ENCODE measurements around the gene IMPA2.

Gene IMPA2

GRCh38 chr18:12021077-12021476, 39.8 kb downstream of the IMPA2 start:
- Histone ChIP-seq H3K9me3 (ENCODE audit: control insufficient read depth, low read length) (no peaks in the 10 kb centered on the region), H3K9ac (ENCODE audit: low read length) (no peak overlapping the region), H3K36me3 (ENCODE audit: control insufficient read depth, insufficient read depth, low read length, severe bottlenecking) (peaks cover 8% of the 10 kb centered on the region), H3K27me3 (replicated peaks; ENCODE audit: control insufficient read depth, insufficient read depth, low read length) (no peaks in the 10 kb centered on the region), H3K4me1 (ENCODE audit: control insufficient read depth, insufficient read depth, low read length) (peaks cover 6% of the 10 kb centered on the region), H3K4me3 (ENCODE audit: low read length) (no peak overlapping the region)
- no peak for DNase-seq (ENCODE audit: low read depth)

GRCh38 chr18:12021596-12021995, 40.3 kb downstream of the IMPA2 start:
- H3K27me3 ChIP-seq (replicated peaks; ENCODE audit: control insufficient read depth, insufficient read depth, low read length), result no peaks in the 10 kb centered on the region
- peaks cover 3% of the 10 kb centered on the region for H3K4me1 ChIP-seq (ENCODE audit: control insufficient read depth, insufficient read depth, low read length)
- no peak for DNase-seq (ENCODE audit: low read depth)
- H3K4me3 ChIP-seq (ENCODE audit: low read length), result no peak overlapping the region
- no peak overlapping the region for H3K9ac ChIP-seq (ENCODE audit: low read length)
- no peaks in the 10 kb centered on the region for H3K9me3 ChIP-seq (ENCODE audit: control insufficient read depth, low read length)
- H3K36me3 ChIP-seq (ENCODE audit: control insufficient read depth, insufficient read depth, low read length, severe bottlenecking), result peaks cover 8% of the 10 kb centered on the region

GRCh38 chr18:12023375-12023774, 42.1 kb downstream of the IMPA2 start:
- Histone ChIP-seq H3K27me3 (replicated peaks; ENCODE audit: control insufficient read depth, insufficient read depth, low read length) (no peaks in the 10 kb centered on the region), H3K36me3 (ENCODE audit: control insufficient read depth, insufficient read depth, low read length, severe bottlenecking) (peaks cover 8% of the 10 kb centered on the region), H3K4me3 (ENCODE audit: low read length) (no peak overlapping the region), H3K4me1 (ENCODE audit: control insufficient read depth, insufficient read depth, low read length) (peaks cover 7% of the 10 kb centered on the region), H3K9ac (ENCODE audit: low read length) (no peak overlapping the region), H3K9me3 (ENCODE audit: control insufficient read depth, low read length) (no peaks in the 10 kb centered on the region)
- DNase-seq (ENCODE audit: low read depth), result no peak

GRCh38 chr18:12026562-12026961, 45.3 kb downstream of the IMPA2 start:
- Histone ChIP-seq H3K27me3 (replicated peaks; ENCODE audit: control insufficient read depth, insufficient read depth, low read length) (no peaks in the 10 kb centered on the region), H3K9me3 (ENCODE audit: control insufficient read depth, low read length) (no peaks in the 10 kb centered on the region), H3K9ac (ENCODE audit: low read length) (no peak overlapping the region), H3K36me3 (ENCODE audit: control insufficient read depth, insufficient read depth, low read length, severe bottlenecking) (peaks cover 6% of the 10 kb centered on the region), H3K4me3 (ENCODE audit: low read length) (no peak overlapping the region), H3K4me1 (ENCODE audit: control insufficient read depth, insufficient read depth, low read length) (peaks cover 10% of the 10 kb centered on the region)
- no peak for DNase-seq (ENCODE audit: low read depth)

GRCh38 chr18:12027046-12027445, 45.7 kb downstream of the IMPA2 start:
- no peak overlapping the region for H3K4me3 ChIP-seq (ENCODE audit: low read length)
- H3K36me3 ChIP-seq (ENCODE audit: control insufficient read depth, insufficient read depth, low read length, severe bottlenecking), result peaks cover 3% of the 10 kb centered on the region
- no peak overlapping the region for H3K9ac ChIP-seq (ENCODE audit: low read length)
- no peak for DNase-seq (ENCODE audit: low read depth)
- peaks cover 14% of the 10 kb centered on the region for H3K4me1 ChIP-seq (ENCODE audit: control insufficient read depth, insufficient read depth, low read length)
- H3K27me3 ChIP-seq (replicated peaks; ENCODE audit: control insufficient read depth, insufficient read depth, low read length), result no peaks in the 10 kb centered on the region
- H3K9me3 ChIP-seq (ENCODE audit: control insufficient read depth, low read length), result no peaks in the 10 kb centered on the region

GRCh38 chr18:12027480-12027879, 46.2 kb downstream of the IMPA2 start:
- DNase-seq (ENCODE audit: low read depth), result no peak
- Histone ChIP-seq H3K4me1 (ENCODE audit: control insufficient read depth, insufficient read depth, low read length) (peaks cover 18% of the 10 kb centered on the region), H3K4me3 (ENCODE audit: low read length) (no peak overlapping the region), H3K36me3 (ENCODE audit: control insufficient read depth, insufficient read depth, low read length, severe bottlenecking) (peaks cover 3% of the 10 kb centered on the region), H3K9me3 (ENCODE audit: control insufficient read depth, low read length) (no peaks in the 10 kb centered on the region), H3K27me3 (replicated peaks; ENCODE audit: control insufficient read depth, insufficient read depth, low read length) (no peaks in the 10 kb centered on the region), H3K9ac (ENCODE audit: low read length) (no peak overlapping the region)

- peaks cover 24% of the 10 kb centered on the region for H3K4me1 ChIP-seq (ENCODE audit: control insufficient read depth, insufficient read depth, low read length)
- H3K9me3 ChIP-seq (ENCODE audit: control insufficient read depth, low read length), result no peaks in the 10 kb centered on the region
- H3K9ac ChIP-seq (ENCODE audit: low read length), result no peak overlapping the region
- DNase-seq (ENCODE audit: low read depth), result no peak
- no peaks in the 10 kb centered on the region for H3K27me3 ChIP-seq (replicated peaks; ENCODE audit: control insufficient read depth, insufficient read depth, low read length)
- H3K36me3 ChIP-seq (ENCODE audit: control insufficient read depth, insufficient read depth, low read length, severe bottlenecking), result peaks cover 3% of the 10 kb centered on the region
- no peak overlapping the region for H3K4me3 ChIP-seq (ENCODE audit: low read length)
Measured at GRCh38 chr18:12028040-12028628, 46.8 kb downstream of the IMPA2 start.

GRCh38 chr18:12028674-12029073, 47.4 kb downstream of the IMPA2 start:
- H3K4me3 ChIP-seq (ENCODE audit: low read length), result no peak overlapping the region
- no peaks in the 10 kb centered on the region for H3K27me3 ChIP-seq (replicated peaks; ENCODE audit: control insufficient read depth, insufficient read depth, low read length)
- DNase-seq (ENCODE audit: low read depth), result no peak
- H3K9ac ChIP-seq (ENCODE audit: low read length), result no peak overlapping the region
- peaks cover 3% of the 10 kb centered on the region for H3K36me3 ChIP-seq (ENCODE audit: control insufficient read depth, insufficient read depth, low read length, severe bottlenecking)
- no peaks in the 10 kb centered on the region for H3K9me3 ChIP-seq (ENCODE audit: control insufficient read depth, low read length)
- peaks cover 29% of the 10 kb centered on the region for H3K4me1 ChIP-seq (ENCODE audit: control insufficient read depth, insufficient read depth, low read length)

GRCh38 chr18:12029786-12030584, 48.7 kb downstream of the IMPA2 start:
- Histone ChIP-seq H3K27me3 (replicated peaks; ENCODE audit: control insufficient read depth, insufficient read depth, low read length) (no peaks in the 10 kb centered on the region), H3K36me3 (ENCODE audit: control insufficient read depth, insufficient read depth, low read length, severe bottlenecking) (peaks cover 3% of the 10 kb centered on the region), H3K4me3 (ENCODE audit: low read length) (no peak overlapping the region), H3K9ac (ENCODE audit: low read length) (no peak overlapping the region), H3K4me1 (ENCODE audit: control insufficient read depth, insufficient read depth, low read length) (peaks cover 29% of the 10 kb centered on the region), H3K9me3 (ENCODE audit: control insufficient read depth, low read length) (no peaks in the 10 kb centered on the region)
- DNase-seq (ENCODE audit: low read depth), result no peak

GRCh38 chr18:12030670-12031069, 49.4 kb downstream of the IMPA2 start:
- no peaks in the 10 kb centered on the region for H3K9me3 ChIP-seq (ENCODE audit: control insufficient read depth, low read length)
- no peak overlapping the region for H3K9ac ChIP-seq (ENCODE audit: low read length)
- peaks cover 29% of the 10 kb centered on the region for H3K4me1 ChIP-seq (ENCODE audit: control insufficient read depth, insufficient read depth, low read length)
- peaks cover 3% of the 10 kb centered on the region for H3K36me3 ChIP-seq (ENCODE audit: control insufficient read depth, insufficient read depth, low read length, severe bottlenecking)
- H3K4me3 ChIP-seq (ENCODE audit: low read length), result no peak overlapping the region
- no peak for DNase-seq (ENCODE audit: low read depth)
- H3K27me3 ChIP-seq (replicated peaks; ENCODE audit: control insufficient read depth, insufficient read depth, low read length), result no peaks in the 10 kb centered on the region

- Histone ChIP-seq H3K4me1 (ENCODE audit: control insufficient read depth, insufficient read depth, low read length) (peaks cover 29% of the 10 kb centered on the region), H3K9me3 (ENCODE audit: control insufficient read depth, low read length) (no peaks in the 10 kb centered on the region), H3K9ac (ENCODE audit: low read length) (no peak overlapping the region), H3K4me3 (ENCODE audit: low read length) (no peak overlapping the region), H3K36me3 (ENCODE audit: control insufficient read depth, insufficient read depth, low read length, severe bottlenecking) (peaks cover 3% of the 10 kb centered on the region), H3K27me3 (replicated peaks; ENCODE audit: control insufficient read depth, insufficient read depth, low read length) (no peaks in the 10 kb centered on the region)
- no peak for DNase-seq (ENCODE audit: low read depth)
Measured at GRCh38 chr18:12031181-12031580, 49.9 kb downstream of the IMPA2 start.
